HG03139 (cell line): ENCODE data around the gene ACTRT2.

Experiments
- ATAC-seq: cut with Tn5 transposase; IDR thresholded peaks from one replicate; pipeline ENCODE4 v1.9.1; 2021; ENCODE audit not compliant: unreplicated experiment

ACTRT2 gene

DNA sequence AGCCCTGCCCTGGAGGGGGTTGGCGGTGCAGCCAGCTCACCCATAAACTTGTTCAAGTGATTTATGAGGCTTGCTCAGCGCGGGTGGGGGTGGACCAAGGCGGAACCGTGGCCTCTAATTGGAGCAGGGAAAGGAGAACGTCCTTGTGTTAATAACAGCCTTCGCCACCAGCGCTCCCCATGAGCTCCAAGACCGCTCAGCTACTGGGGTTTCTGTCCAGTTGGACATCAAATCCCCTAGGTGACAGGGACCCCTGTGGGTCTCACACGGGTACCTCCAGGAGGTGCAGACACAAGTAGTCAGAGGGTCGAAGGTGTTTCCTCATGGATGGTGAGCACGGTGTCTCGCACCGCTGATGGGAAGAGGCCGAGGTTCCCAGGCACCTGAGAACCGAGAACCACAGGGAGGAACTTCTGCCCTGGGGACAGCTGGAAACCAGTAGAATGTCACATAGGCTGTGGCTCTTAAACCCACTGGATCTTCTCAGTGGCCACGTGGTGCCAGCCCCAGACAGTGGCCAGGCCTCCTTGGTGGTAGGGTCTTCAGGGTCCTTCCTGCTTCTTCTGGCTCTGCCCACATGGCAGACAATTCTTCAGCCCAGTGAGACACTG lies 3.7 kb upstream of the ACTRT2 start:
- no peak for ATAC-seq

DNA sequence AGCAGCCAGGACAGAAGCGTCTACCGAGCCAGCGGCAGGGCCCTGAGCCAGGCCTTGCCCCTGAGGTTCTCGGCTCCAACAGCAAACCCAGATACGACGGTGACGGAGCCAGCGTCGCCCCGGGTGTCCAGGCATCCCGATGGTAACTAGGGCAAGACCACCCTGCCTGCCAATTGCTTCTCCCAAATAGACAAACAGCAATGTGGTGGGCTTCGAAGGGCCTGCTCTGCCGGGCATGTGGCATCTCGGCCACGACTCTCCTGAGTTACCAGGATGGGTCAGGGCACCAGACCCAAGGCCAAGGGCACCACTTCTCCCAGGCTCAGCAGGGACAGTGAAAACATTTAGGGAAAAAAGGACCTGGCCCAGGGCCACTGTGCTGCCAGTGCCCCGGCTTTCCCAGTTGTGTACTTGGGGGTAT lies 3.2 kb upstream of the ACTRT2 start:
- ATAC-seq = no peak

DNA sequence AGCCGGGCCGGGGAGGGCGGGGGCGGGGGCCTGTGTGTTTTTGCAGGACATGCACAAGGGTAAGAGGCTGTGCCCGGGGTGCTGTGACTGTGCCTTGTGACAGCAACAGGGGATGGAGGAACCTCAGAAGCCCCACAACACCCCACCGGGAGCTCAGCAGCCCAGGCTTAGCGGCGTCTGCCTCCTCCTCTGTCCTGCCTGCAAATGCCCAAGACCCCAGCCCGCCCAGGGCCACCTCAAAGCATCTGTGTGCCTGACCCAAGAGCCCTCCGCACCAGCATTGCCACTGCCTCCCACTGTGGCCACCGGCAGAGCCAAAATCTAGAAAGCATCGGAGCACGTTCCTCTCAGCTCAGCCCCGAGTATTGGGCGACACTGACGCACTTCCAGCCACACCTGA lies 2.7 kb upstream of the ACTRT2 start:
- no peak for ATAC-seq

DNA sequence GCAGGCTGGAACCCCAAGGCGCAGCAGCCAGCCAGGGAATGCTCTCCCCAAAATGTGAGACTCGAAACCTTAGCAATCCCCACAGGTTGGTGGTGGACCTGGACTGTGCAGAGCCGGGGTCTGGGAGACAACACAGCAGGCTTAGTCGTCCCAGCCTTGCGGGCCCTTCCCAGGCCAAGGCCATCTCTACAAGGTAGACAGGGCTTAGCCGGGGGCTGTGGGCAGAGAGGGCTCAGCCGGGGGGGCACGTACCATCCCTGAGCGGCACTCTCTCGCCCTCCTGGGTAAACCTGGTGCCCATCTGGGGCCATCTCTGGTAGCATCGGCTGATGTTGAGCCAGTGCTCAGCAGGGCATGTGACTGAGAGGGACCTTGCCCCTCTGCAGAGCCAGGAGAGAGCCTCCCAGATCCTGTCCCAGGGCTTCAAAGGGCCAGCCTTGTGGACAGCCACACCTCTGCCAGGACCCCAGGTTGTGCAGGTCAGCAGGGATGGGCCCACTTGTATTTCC lies 2.2 kb upstream of the ACTRT2 start:
- ATAC-seq = no peak

DNA sequence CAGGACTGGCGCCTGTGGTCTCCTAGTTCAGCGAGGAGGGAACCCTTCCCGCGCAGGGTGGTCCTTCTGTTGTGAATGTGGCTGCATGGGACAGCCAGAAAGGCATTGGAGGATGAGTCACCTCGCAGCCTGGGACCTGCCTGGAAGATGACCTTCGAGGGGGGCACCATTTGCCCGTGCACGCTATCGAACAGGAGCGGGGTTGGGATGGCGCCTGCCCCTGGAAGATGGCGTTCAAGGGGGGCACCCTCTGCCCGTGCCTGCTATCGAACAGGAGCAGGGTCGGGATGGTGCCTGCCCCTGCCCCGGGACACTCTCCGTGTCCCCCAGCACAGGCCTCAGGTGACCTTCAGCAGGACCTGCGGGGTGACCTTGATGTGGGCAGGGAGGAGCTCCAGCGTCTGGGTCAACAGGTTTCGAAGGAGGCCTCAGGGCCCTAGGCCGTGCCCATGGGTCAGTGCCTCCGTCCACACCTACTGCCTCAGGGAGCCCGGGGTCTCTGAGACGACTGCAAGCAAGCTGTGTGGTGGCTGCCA lies 1.7 kb upstream of the ACTRT2 start:
- no peak for ATAC-seq

DNA sequence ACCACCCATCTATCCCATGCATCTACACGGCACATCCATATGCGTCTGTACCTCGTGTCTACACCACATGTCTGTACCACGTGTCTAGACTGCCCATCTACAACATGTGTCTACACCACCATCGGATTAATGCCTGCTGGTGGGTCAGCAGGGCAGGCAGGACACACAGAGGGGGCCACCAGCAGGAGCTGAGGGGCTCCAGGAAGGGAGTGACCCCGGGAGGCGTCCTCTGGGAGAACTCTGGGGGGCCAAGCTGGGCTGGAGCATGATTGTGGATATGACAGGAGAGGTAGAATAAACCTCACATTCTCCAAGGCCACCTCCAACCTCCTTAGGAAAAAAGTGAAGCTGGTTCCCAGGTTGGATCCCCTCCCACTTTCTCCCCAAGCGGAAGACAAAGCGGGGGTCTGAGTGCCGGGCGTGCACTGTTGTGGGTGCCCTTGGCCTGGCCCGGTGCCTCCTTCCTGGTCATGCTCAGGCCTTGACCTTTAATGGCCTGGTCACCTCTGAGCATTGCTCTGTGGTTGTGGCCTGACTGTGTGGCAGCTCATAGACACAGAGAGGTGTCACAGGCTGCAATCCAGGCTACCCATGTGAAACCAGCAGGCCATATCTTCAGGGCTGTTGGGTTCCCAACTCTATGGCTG lies 881 bp upstream of the ACTRT2 start:
- no peak for ATAC-seq

DNA sequence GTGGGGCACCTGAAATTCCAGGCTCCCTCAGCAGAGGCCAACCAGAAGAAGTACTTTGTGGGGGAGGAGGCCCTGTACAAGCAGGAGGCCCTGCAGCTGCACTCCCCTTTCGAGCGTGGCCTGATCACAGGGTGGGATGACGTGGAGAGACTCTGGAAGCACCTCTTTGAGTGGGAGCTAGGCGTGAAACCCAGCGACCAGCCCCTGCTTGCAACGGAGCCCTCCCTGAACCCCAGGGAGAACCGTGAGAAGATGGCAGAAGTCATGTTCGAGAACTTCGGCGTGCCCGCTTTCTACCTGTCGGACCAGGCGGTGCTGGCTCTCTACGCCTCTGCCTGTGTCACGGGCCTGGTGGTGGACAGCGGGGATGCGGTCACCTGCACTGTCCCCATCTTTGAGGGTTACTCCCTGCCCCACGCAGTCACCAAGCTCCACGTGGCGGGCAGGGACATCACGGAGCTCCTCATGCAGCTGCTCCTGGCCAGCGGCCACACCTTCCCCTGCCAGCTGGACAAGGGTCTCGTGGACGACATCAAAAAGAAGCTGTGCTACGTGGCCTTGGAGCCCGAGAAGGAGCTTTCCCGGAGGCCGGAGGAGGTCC lies 634 bp downstream of the ACTRT2 start:
- no peak for ATAC-seq

DNA sequence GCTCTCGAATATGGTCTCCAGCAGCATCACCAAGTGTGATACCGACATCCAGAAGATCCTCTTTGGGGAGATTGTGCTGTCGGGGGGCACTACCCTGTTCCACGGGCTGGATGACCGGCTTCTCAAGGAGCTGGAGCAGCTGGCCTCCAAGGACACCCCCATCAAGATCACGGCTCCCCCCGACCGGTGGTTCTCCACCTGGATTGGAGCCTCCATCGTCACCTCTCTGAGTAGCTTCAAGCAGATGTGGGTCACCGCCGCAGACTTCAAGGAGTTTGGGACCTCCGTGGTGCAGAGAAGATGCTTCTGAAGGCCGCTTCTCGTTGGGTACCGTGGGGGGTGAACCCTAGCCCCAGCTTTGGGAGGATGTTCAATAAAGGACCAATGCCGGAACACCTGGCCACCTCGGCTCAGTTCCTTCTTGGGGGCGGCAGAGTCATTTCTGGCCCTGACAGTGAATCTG lies 1.3 kb downstream of the ACTRT2 start:
- ATAC-seq = no peak

DNA sequence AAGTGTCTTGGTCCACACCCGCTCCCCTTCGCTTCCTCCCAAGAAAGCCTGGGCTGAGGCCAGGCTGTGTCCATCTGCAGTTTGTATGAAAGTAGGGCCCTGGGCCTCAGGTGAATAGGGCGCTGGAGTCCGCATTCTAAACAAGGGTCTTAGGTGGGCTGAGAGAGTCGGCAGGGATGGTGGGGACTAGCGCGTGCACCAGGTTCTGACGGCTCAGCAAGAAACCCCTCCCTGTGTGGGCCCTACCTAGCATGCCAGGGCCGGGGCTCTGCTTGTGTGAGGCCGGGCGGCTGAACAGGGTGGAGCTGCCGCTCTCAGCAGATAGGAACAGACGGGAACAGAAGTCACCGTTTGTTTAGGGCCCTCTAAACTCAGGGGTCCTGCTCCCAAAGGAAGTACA lies 1.7 kb downstream of the ACTRT2 start:
- ATAC-seq = no peak

DNA sequence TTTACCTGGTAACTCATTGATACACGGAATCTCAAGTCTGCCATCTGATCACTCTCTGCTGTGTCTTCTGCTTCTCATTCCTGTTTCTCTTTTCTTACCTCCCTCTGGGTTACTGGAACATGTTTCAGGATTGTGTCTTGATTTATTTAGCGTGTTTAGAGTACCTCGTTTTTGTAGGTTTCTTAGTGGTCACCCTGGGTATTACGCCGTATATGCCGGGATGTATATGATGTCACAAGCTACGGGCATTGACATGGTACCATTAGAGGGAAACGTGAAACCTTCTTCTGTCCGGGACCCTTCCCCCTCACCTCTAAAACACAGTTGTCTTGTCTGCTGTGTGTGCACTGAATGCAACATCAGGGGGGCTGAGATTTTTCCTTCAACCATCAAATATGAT lies 2.8 kb downstream of the ACTRT2 start:
- no peak for ATAC-seq

DNA sequence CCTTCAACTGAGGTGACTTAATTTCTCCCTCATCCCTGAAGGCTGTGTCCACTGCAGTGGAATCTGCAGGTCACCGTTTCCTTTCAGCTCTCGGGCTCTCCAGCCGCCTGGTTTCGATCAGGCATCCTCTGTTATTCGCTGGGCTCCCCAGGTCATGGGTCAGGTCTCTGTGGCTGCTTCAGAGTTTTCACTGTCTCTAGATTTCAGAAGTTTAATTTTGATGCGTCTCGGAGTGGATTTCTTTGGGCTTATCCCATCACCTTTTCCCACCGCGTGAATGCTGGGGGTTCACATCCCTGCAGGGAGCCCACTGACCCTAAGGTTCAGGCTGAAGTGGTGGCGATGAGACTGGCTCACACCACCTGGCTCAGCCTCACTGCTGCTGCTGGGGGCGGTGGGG lies 3.3 kb downstream of the ACTRT2 start:
- no peak for ATAC-seq

DNA sequence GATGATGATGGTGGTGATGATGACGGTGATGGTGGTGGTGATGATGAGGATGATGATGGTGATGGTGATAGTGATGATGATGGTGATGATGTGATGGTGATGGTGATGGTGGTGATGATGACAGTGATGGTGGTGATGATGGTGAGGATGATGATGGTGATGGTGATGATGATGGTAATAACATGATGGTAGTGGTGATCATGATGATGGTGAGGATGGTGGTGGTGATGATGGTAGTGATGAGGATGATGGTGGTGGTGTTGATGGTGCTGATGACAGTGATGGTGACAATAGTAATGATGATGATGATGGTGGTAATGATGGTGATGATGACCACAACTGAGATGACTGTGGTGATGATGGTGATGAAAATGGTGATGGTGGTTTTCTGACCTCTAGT lies 4.9 kb downstream of the ACTRT2 start:
- ATAC-seq = no peak

DNA sequence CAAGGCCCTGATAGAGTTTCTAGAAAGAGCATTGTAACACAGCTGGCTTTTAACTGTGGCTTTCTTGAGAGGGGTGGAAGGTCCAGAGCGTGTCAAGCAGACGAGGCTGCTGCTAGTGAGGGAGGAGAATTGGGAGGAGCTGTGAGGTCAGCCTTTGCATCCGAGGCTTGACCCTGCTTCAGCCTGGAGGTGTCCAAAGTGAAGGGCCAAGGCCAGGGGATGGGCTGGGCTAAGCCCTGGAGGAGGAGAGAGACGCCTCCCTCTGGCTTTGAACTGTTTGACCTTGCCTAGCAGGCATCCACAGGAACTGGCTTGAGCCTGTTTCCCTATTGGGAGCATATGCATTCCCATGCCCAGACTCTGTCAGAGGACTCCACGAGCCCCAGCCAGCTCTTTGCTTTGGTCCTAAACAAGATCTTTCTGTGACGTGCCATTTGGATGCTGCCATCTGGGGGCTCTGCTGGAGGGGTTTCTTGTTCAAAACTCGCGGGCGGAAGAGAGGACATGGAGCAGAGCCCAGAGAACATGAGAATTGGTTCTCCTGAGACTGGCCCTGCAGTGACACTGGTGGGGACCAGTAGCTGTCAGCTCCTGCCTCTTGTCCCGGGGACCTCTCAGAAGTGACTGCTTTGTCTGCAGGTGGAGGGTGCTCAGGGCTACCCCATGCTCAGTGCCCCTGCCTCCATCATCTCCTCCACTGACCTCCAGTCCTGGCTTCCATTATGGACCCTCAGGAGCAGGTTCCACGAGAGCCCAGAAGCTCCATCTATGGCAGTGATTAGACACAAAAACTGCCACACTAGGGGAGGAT lies 5.5 kb downstream of the ACTRT2 start:
- no peak for ATAC-seq

DNA sequence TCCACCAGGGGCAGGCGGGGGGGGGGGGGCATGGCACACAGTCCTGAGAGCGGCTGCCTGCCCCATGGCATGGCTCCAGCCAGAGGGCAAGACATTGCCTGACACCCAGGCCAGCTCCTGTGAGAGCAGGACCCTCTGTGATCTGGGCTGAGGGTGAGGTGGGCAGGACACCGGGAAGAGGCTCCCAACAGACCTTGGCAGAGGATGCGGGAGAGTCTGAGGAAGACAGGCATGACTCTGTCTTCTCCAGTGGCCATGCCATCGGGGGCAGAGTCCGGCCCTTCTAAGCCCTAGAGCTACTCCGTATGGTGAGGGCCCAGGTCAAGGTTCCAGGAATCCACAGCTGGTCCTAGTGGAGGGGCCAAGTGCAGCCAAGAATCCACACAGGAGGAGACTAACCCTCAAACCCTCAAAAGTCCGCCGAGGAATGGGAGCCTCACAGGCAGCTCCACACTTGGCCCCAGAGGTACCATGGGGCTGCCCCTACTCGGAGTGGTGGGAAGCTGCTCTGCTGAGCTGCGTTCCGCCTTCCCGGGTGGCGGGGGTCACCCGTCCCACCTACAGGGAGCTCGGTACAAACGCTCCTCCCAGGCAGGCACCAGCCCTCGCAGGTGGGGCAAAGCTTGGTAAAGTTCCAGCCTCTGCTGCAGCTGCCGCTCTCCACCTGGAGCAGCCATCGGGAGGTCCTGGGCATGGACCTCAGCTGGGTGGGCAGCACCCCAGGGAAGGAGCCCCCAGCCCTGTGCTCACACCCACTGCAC lies 6.5 kb downstream of the ACTRT2 start:
- ATAC-seq = no peak

DNA sequence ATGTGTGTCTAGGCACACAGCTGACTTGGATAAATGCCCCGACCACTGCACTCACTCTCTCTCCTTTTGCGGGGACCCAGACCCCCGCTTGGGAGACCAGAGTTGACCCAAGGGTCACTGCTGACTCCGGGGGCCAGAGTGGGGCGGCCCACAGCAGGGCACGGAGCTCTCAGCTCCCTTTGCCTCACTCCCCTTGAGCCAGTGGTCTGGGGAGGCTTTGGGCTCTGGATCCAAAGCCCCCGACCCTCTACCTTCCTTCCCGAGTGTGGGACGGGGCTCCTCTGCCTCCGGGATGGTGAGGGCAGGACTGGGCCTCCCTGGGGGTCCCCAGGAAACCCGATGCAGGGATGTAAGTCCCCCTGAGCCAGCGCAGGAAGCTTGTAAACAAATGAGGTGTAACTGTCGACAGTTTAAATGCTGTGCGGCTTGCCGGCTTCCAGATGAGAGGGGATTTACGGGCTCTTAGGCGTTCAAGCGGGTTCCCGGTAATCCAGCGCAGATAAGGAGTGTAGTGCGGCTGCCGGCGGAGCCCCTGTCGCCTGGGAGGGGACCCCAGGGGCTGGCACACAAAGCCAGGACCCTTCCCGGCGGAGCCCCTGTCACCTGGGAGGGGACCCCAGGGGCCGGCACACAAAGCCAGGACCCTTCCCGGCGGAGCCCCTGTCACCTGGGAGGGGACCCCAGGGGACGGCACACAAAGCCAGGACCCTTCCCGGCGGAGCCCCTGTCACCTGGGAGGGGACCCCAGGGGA lies 7.4 kb downstream of the ACTRT2 start:
- ATAC-seq = no peak

DNA sequence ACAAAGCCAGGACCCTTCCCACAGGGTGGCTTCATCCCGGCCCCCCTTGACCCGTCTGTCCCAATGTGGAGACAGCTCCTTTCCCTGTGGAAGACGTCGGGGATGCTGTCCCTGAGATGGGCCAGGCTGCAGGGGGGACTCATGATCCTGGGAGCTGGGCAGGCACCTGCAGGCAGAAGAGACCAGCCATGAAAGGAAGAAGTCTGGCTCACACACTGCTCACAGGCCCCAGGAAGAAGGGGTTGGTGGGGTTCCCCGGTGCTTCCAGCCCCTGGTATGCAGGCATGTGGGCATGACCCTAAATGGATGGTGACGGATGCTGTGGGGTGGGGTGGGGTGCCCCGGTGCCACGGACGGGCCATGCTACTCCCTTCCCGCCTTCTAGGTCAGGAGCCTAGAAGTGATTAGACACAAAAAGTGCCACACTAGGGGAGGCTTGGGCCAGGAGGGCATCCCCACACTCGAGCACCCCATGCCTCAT lies 8.3 kb downstream of the ACTRT2 start:
- ATAC-seq = no peak

DNA sequence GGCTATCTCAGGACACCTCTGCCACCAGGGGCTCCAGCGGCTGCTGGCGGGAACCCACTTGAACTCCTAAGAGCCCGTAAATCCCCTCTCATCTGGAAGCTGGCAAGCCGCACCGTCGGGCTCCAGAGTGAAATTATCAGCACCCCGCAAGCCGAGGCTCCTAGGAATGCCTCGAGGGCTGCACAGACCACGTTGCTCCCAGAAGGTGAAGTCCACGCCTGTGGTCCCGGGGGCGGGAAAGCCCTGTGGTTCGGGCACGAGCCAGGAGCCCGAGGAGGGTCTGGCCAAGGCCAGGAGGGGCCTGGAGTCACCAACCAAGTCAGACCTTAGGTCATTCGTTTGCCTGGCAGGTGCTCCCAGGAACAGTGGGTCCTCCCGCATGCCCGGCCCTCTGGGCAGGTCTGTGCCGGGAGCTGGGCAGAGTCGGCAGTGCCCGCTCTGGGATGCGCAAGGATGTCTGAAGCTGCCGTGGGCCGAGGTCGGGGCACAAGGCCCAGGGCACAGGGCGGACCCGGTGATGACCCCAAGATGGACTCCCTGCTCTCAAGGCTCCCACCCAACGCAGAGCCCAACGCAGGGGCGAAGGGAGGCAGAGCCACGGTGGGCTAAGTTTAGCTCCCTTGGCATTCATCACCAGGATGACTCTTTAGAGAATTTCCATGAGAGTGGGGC lies 8.9 kb downstream of the ACTRT2 start:
- no peak for ATAC-seq

DNA sequence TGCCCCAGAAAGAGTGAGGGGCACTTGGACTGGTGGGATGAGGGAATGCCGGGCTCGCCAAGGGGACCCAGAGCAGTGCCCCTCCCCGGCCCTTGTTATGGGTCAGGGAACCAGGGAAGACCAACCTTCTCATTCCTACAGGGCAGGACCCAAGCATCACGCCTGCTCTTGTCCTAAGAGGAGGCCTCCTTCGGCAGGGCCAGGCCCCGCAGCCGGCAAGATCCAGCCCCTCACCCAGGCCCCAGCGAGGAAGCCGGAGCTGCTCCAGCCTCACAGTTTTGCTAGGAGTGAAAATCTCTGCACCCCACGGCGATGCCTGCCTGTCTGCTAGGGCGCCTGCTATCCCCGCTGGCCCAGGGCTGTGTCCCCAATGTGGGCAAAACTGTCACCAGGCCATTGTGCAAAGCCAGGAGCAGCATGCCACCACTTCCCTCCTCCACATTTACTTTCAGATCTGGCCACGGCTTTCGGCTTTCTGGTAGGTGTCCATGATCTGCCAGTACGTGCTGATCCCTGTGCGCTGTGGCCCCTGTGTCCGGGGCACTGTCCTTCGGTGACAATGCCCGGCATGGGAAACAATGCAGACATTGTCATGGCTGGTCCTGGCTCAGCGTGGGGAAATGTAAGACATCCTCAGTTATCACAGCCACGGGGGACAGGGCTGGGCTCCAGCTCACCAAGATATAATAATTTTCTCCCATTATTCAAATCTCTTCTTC lies 9.6 kb downstream of the ACTRT2 start:
- ATAC-seq = no peak
